Astrocyte (in vitro differentiated cells and primary cell): ENCODE data around the gene SLC25A43. TPM values are rescaled to one million over a fixed set of nuclear protein-coding genes. Genes with fewer than 3 reads are reported as not detected.
A peak's percentile ranks its signal among the peaks of the same experiment; 100 is the strongest.
"Not testable (repeated sequence)": the region's sequence is repeated elsewhere in the genome, so short reads cannot be mapped to it uniquely, and the experiment has no call there.

Experiments used
- DNase-seq: peaks from one replicate; pipeline ENCODE4 v3.0.0-alpha.2; 2010; ENCODE audit warnings: low read depth
- FAIRE-seq: peaks from 2 replicates; lab custom pipeline; 2011; peaks lifted over from hg19 to GRCh38; lab: Jason Lieb, UNC
- H2AFZ ChIP-seq: 2 replicates; pipeline ENCODE4 v1.6.0; 2012; ENCODE audit warnings: low read depth, low read length, inconsistent platforms
- H3K27ac ChIP-seq: 2 replicates; pipeline ENCODE4 v1.5.1; 2011; ENCODE audit warnings: low read depth, low read length, inconsistent platforms
- H3K27me3 ChIP-seq: 2 replicates; pipeline ENCODE4 v1.6.0; 2011; ENCODE audit warnings: low read length, inconsistent platforms; ENCODE audit not compliant: insufficient read depth
- H3K36me3 ChIP-seq: 2 replicates; pipeline ENCODE4 v1.5.1; 2011; ENCODE audit warnings: low read length, inconsistent platforms; ENCODE audit not compliant: insufficient read depth
- H3K4me1 ChIP-seq: 2 replicates; pipeline ENCODE4 v1.5.1; 2011; ENCODE audit warnings: low read length, inconsistent platforms; ENCODE audit not compliant: insufficient read depth
- H3K4me2 ChIP-seq: 2 replicates; pipeline ENCODE4 v1.6.0; 2012; ENCODE audit warnings: low read length, inconsistent platforms
- H3K4me3 ChIP-seq: 2 replicates; pipeline ENCODE4 v1.5.1; 2011; ENCODE audit warnings: low read depth, mild to moderate bottlenecking, low read length, inconsistent platforms; ENCODE audit not compliant: insufficient read depth
- H3K79me2 ChIP-seq: 2 replicates; pipeline ENCODE4 v1.6.0; 2012; ENCODE audit warnings: mild to moderate bottlenecking, low read length, inconsistent platforms; ENCODE audit not compliant: insufficient read depth
- H3K9ac ChIP-seq: 2 replicates; pipeline ENCODE4 v1.6.0; 2012; ENCODE audit warnings: mild to moderate bottlenecking, low read length, inconsistent platforms
- H3K9me3 ChIP-seq: 2 replicates; pipeline ENCODE4 v1.5.1; 2012; ENCODE audit warnings: low read depth, mild to moderate bottlenecking, low read length, inconsistent platforms; ENCODE audit not compliant: insufficient read depth
- H4K20me1 ChIP-seq: 2 replicates; pipeline ENCODE4 v1.6.0; 2012; ENCODE audit warnings: low read length, inconsistent platforms; ENCODE audit not compliant: insufficient read depth
- H3K27ac Mint-ChIP-seq: one replicate; pipeline ENCODE4 v1.8.0; 2021; ENCODE audit warnings: mild to moderate bottlenecking, mixed read lengths; ENCODE audit not compliant: unreplicated experiment
- H3K27me3 Mint-ChIP-seq: one replicate; pipeline ENCODE4 v1.8.0; 2021; ENCODE audit warnings: low read depth, mixed read lengths; ENCODE audit not compliant: unreplicated experiment
- H3K36me3 Mint-ChIP-seq: one replicate; pipeline ENCODE4 v1.8.0; 2021; ENCODE audit warnings: low read depth, mixed read lengths; ENCODE audit not compliant: unreplicated experiment
- H3K4me1 Mint-ChIP-seq: one replicate; pipeline ENCODE4 v1.8.0; 2021; ENCODE audit warnings: low read depth, mixed read lengths; ENCODE audit not compliant: unreplicated experiment
- H3K4me3 Mint-ChIP-seq: one replicate; pipeline ENCODE4 v1.8.0; 2021; ENCODE audit warnings: mild to moderate bottlenecking, moderate library complexity, mixed read lengths; ENCODE audit not compliant: unreplicated experiment
- H3K9me3 Mint-ChIP-seq: one replicate; pipeline ENCODE4 v1.8.0; 2021; ENCODE audit warnings: mild to moderate bottlenecking, mixed read lengths; ENCODE audit not compliant: unreplicated experiment
- EZH2 ChIP-seq: IDR thresholded peaks from 2 replicates; pipeline ENCODE4 v1.6.1; 2012; ENCODE audit warnings: mild to moderate bottlenecking, low read length, inconsistent platforms; ENCODE audit not compliant: insufficient read depth
- total RNA-seq: library from RNA; stranded (reverse); gene quantifications from 2 replicates; pipeline ENCODE4 v1.2.1, GENCODE V29; 2021
- TF ChIP-seq, protein P1 (sequence below): IDR thresholded peaks from 2 replicates; pipeline ENCODE4 v1.5.1; 2011; ENCODE audit warnings: low read depth, mild to moderate bottlenecking, inconsistent platforms, low read length, moderate library complexity; ENCODE audit not compliant: insufficient read depth

Gene SLC25A43
- total RNA-seq, 1 donor from 2014 or later: 11.6 TPM

DNA sequence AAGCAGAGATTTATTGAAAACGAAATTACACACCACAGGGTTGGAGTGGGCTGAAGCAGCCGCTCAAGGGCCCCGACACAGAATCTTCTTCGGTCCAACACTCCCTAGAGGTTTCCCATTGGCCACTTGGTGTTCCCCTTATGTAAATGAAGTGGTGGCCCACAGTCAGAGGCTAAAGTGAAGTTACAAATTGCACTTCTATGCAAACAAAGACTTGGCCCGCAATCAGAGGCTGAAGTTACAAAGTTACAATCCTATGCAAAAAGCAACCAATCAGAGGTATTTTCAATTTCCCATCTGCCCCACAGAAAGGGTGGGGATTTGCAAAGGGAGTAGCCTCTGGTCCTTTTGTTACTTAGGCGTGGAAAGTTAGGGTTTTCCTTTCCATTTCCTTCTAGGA lies 35.7 kb upstream of the SLC25A43 start:
- TF ChIP-seq, protein P1, sequence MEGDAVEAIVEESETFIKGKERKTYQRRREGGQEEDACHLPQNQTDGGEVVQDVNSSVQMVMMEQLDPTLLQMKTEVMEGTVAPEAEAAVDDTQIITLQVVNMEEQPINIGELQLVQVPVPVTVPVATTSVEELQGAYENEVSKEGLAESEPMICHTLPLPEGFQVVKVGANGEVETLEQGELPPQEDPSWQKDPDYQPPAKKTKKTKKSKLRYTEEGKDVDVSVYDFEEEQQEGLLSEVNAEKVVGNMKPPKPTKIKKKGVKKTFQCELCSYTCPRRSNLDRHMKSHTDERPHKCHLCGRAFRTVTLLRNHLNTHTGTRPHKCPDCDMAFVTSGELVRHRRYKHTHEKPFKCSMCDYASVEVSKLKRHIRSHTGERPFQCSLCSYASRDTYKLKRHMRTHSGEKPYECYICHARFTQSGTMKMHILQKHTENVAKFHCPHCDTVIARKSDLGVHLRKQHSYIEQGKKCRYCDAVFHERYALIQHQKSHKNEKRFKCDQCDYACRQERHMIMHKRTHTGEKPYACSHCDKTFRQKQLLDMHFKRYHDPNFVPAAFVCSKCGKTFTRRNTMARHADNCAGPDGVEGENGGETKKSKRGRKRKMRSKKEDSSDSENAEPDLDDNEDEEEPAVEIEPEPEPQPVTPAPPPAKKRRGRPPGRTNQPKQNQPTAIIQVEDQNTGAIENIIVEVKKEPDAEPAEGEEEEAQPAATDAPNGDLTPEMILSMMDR: no peak
- TF ChIP-seq EZH2: no peak
- Histone ChIP-seq H3K27me3 (no peaks in the 10 kb centered on the region), H3K4me2 (no peak overlapping the region), H3K9me3 (no peaks in the 10 kb centered on the region), H2AFZ (no peak overlapping the region), H3K79me2 (no peaks in the 10 kb centered on the region), H3K4me3 (no peak overlapping the region), H4K20me1 (no peaks in the 10 kb centered on the region), H3K4me1 (no peaks in the 10 kb centered on the region), H3K27ac (no peak overlapping the region), H3K9ac (no peak overlapping the region), H3K36me3 (no peaks in the 10 kb centered on the region)
- no peaks in the 10 kb centered on the region for H3K36me3 Mint-ChIP-seq
- DNase-seq (no peak), FAIRE-seq (no peak)
- no peak overlapping the region for H3K27ac Mint-ChIP-seq
- H3K9me3 Mint-ChIP-seq: no peaks in the 10 kb centered on the region
- no peaks in the 10 kb centered on the region for H3K4me1 Mint-ChIP-seq
- H3K4me3 Mint-ChIP-seq: no peak overlapping the region
- no peaks in the 10 kb centered on the region for H3K27me3 Mint-ChIP-seq

DNA sequence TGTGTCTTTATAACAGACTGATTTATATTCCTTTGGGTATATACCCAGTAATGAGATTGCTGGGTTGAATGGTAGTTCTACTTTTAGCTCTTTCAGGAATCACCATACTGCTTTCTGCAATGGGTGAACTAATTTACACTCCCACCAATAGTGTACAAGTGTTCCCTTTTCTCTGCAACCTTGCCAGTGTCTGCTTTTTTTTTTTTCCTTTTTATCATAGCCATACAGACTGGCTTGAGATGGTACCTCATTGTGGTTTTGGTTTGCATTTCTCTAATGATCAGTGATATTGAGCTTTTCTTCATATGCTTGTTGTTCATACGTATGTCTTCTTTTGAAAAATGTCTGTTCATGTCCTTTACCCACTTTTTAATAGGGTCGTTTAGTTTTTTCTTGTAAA lies 27.3 kb upstream of the SLC25A43 start:
- H2AFZ ChIP-seq, H3K9me3 Mint-ChIP-seq, H3K9me3 ChIP-seq, H3K27ac Mint-ChIP-seq, H3K27ac ChIP-seq, H3K4me3 ChIP-seq, H3K4me3 Mint-ChIP-seq, H3K79me2 ChIP-seq, H3K36me3 ChIP-seq, H3K36me3 Mint-ChIP-seq, H4K20me1 ChIP-seq, DNase-seq, H3K27me3 Mint-ChIP-seq, H3K4me2 ChIP-seq, H3K4me1 ChIP-seq, H3K27me3 ChIP-seq, FAIRE-seq, H3K9ac ChIP-seq: not testable (repeated sequence)
- H3K4me1 Mint-ChIP-seq: peaks cover 17% of the 10 kb centered on the region

GRCh38 chrX:119374736-119375135 lies 24.4 kb upstream of the SLC25A43 start:
- Histone ChIP-seq H3K4me3 (no peak overlapping the region), H3K9me3 (no peaks in the 10 kb centered on the region), H3K36me3 (no peaks in the 10 kb centered on the region), H3K27me3 (no peaks in the 10 kb centered on the region), H2AFZ (peak overlapping the region; percentile 21), H3K4me2 (peak overlapping the region; percentile 59), H3K4me1 (peaks cover 5% of the 10 kb centered on the region), H3K27ac (no peak overlapping the region), H4K20me1 (no peaks in the 10 kb centered on the region), H3K9ac (no peak overlapping the region), H3K79me2 (no peaks in the 10 kb centered on the region)
- Mint-ChIP-seq H3K4me3 (no peak overlapping the region), H3K27ac (peak overlapping the region; percentile 8), H3K27me3 (no peaks in the 10 kb centered on the region), H3K9me3 (peaks cover 2% of the 10 kb centered on the region), H3K4me1 (peaks cover 17% of the 10 kb centered on the region), H3K36me3 (no peaks in the 10 kb centered on the region)
- TF ChIP-seq EZH2: no peak
- TF ChIP-seq, protein P1: no peak
- DNase-seq (peak; percentile 53), FAIRE-seq (peak; percentile 95)
